ENCODE data around the gene NOP56.

GRCh38 chr20:2633381-2633780, 19.1 kb upstream of the NOP56 start:
- no peak for TF ChIP-seq CTCF (optimal IDR thresholded peaks at IDR 0.05 in 1 of 3, IDR thresholded peaks at IDR 0.05 in 1 of 3, conservative IDR thresholded peaks at IDR 0.05 in 1 of 3; ENCODE audit: extremely low read depth in 1 of 3, insufficient read depth in 2 of 3, low read length in 3 of 3)
- TF ChIP-seq EZH2 (IDR thresholded peaks at IDR 0.05; ENCODE audit: low read length), result no peak
